CD4-positive, alpha-beta T cell treated with Interleukin-6 at 100 ng/mL for 8 hours (primary cell): ENCODE measurements around the gene MMP20.

Experiments used
- DNase-seq: peaks from one replicate; pipeline ENCODE4 v3.0.0-alpha.2; 2020; ENCODE audit warnings: mixed read lengths, low spot score

Gene MMP20

GRCh38 chr11:102559839-102560238 is 65.3 kb downstream of the MMP20 start:
- peak; percentile 45 for DNase-seq

- DNase-seq, result no peak
These were observed 70.0 kb downstream of the MMP20 start for GRCh38 chr11:102555091-102555490.

GRCh38 chr11:102553835-102554282 is 71.3 kb downstream of the MMP20 start:
- no peak for DNase-seq

- no peak for DNase-seq
These were observed 72.5 kb downstream of the MMP20 start for GRCh38 chr11:102552447-102553194.

GRCh38 chr11:102552020-102552419 is 73.1 kb downstream of the MMP20 start:
- DNase-seq, result no peak

- DNase-seq, result no peak
These were observed 73.9 kb downstream of the MMP20 start for GRCh38 chr11:102551169-102551781.

GRCh38 chr11:102546923-102547471 is 78.1 kb downstream of the MMP20 start:
- DNase-seq, result no peak

- DNase-seq, result no peak
These were observed 78.7 kb downstream of the MMP20 start for GRCh38 chr11:102546427-102546826.

GRCh38 chr11:102545701-102546100 is 79.4 kb downstream of the MMP20 start:
- DNase-seq, result no peak

GRCh38 chr11:102544594-102544993 is 80.5 kb downstream of the MMP20 start:
- DNase-seq, result no peak

- DNase-seq, result no peak
These were observed 85.6 kb downstream of the MMP20 start for GRCh38 chr11:102539567-102539966.

GRCh38 chr11:102538932-102539331 is 86.2 kb downstream of the MMP20 start:
- DNase-seq, result no peak

GRCh38 chr11:102534261-102534872 is 90.8 kb downstream of the MMP20 start:
- no peak for DNase-seq

- DNase-seq, result no peak
These were observed 94.6 kb downstream of the MMP20 start, which contains the start of gene MMP7 for GRCh38 chr11:102530558-102530957. TSS of gene MMP7 (minus strand) at chr11:102530747. CDS start at chr11:102530700, 47 bp downstream.

- no peak for DNase-seq
These were observed 96.5 kb downstream of the MMP20 start for GRCh38 chr11:102528618-102529017.

- no peak for DNase-seq
These were observed 97.4 kb downstream of the MMP20 start for GRCh38 chr11:102527684-102528083.

- no peak for DNase-seq
These were observed 98.1 kb downstream of the MMP20 start for GRCh38 chr11:102527041-102527440.
